ENCODE results near the gene ENO1. TPM values are rescaled to one million over a fixed set of nuclear protein-coding genes. Genes with fewer than 3 reads are reported as not detected.
A peak's percentile ranks its signal among the peaks of the same experiment; 100 is the strongest.
"Not testable (repeated sequence)": the region's sequence is repeated elsewhere in the genome, so short reads cannot be mapped to it uniquely, and the experiment has no call there.

Gene ENO1
- total RNA-seq, 3 donors from 2014 or later = 383 to 734 (median 494) TPM

GRCh38 chr1:8823295-8823664 is 55.2 kb downstream of the ENO1 start:
- no peak for TF ChIP-seq CTCF (IDR thresholded peaks at IDR 0.05)

GRCh38 chr1:8822373-8823294 is 55.9 kb downstream of the ENO1 start:
- intact Hi-C loops (cut with DNase I, micrococcal nuclease) = no loop called here
- no peaks in the 10 kb centered on the region for H3K36me3 ChIP-seq (ENCODE audit: low read depth)
- DNase-seq = peak in 1 of 3 donors; percentile 37
- TF ChIP-seq CTCF (IDR thresholded peaks at IDR 0.05) = no peak
- ATAC-seq = peak; percentile 90
- no peaks in the 10 kb centered on the region for H3K9me3 ChIP-seq
- peaks cover 18% of the 10 kb centered on the region for H3K4me1 ChIP-seq (ENCODE audit: low read depth)
- H3K4me3 ChIP-seq = no peak overlapping the region

More at GRCh38 chr1:8823295-8823664, 55.2 kb downstream of the ENO1 start:
- Histone ChIP-seq H3K4me3 (no peak overlapping the region), H3K36me3 (ENCODE audit: low read depth) (no peaks in the 10 kb centered on the region), H3K9me3 (no peaks in the 10 kb centered on the region), H3K4me1 (ENCODE audit: low read depth) (peaks cover 16% of the 10 kb centered on the region)
- DNase-seq (no peak), ATAC-seq (no peak)
- intact Hi-C loops (cut with DNase I, micrococcal nuclease) = no loop called here

GRCh38 chr1:8821084-8821483 is 57.4 kb downstream of the ENO1 start:
- DNase-seq (no peak), ATAC-seq (no peak)
- Histone ChIP-seq H3K4me1 (ENCODE audit: low read depth) (peaks cover 18% of the 10 kb centered on the region), H3K36me3 (ENCODE audit: low read depth) (no peaks in the 10 kb centered on the region), H3K4me3 (no peak overlapping the region), H3K9me3 (no peaks in the 10 kb centered on the region)
- TF ChIP-seq CTCF (IDR thresholded peaks at IDR 0.05) = no peak
- intact Hi-C loops (cut with DNase I, micrococcal nuclease) = no loop called here

- H3K36me3 ChIP-seq (ENCODE audit: low read depth); H3K4me3 ChIP-seq; intact Hi-C loops (cut with DNase I, micrococcal nuclease); H3K9me3 ChIP-seq; DNase-seq; ATAC-seq: not testable (repeated sequence)
- H3K4me1 ChIP-seq (ENCODE audit: low read depth) = peaks cover 21% of the 10 kb centered on the region
Observed at GRCh38 chr1:8818789-8819188, 59.7 kb downstream of the ENO1 start.

- H3K9me3 ChIP-seq = no peaks in the 10 kb centered on the region
- intact Hi-C loops (cut with DNase I, micrococcal nuclease) = no loop called here
- no peaks in the 10 kb centered on the region for H3K36me3 ChIP-seq (ENCODE audit: low read depth)
- ATAC-seq (no peak), DNase-seq (peak in 1 of 3 donors; percentile 59)
- peaks cover 18% of the 10 kb centered on the region for H3K4me1 ChIP-seq (ENCODE audit: low read depth)
- no peak for TF ChIP-seq CTCF (IDR thresholded peaks at IDR 0.05)
- peak overlapping the region; percentile 75 for H3K4me3 ChIP-seq
Observed at GRCh38 chr1:8818325-8818775, 60.1 kb downstream of the ENO1 start.
